Measurements from ENCODE around the gene SVOPL. TPM values are rescaled to one million over a fixed set of nuclear protein-coding genes. Genes with fewer than 3 reads are reported as not detected.

SVOPL gene
- polyA plus RNA-seq, 1 of the 3 experiments (the other 2 are of a cell fraction), result not detected

- 94% methylated on average over 4 of the region's 4 CpGs for WGBS (ENCODE audit: low lambda C conversion rate)
- Histone ChIP-seq H3K9me2 (no peaks in the 10 kb centered on the region), H3K9ac (no peak overlapping the region), H3K4me3 (ENCODE audit: low read depth in 2 of 2, low read length in 1 of 2) (no peak overlapping the region), H2AFZ (ENCODE audit: low read depth) (no peak overlapping the region), H4K20me1 (ENCODE audit: insufficient read depth) (no peaks in the 10 kb centered on the region), H3K27ac (ENCODE audit: low read depth in 2 of 2, low read length in 1 of 2) (no peak overlapping the region), H3K36me3 (replicated peaks in 1 of 2; ENCODE audit: control insufficient read depth in 1 of 2, insufficient read depth in 2 of 2, low read length in 1 of 2) (peaks cover 31 to 33% of the 10 kb centered on the region in 2 experiments), H3K79me2 (ENCODE audit: insufficient read depth) (no peaks in the 10 kb centered on the region), H3K9me3 (no peaks in the 10 kb centered on the region), H3K4me1 (ENCODE audit: control insufficient read depth in 1 of 2, insufficient read depth in 2 of 2, low read depth in 1 of 2, low read length in 1 of 2) (no peaks in the 10 kb centered on the region), H3F3A (replicated peaks; ENCODE audit: insufficient read depth) (no peaks in the 10 kb centered on the region), H3K4me2 (no peak overlapping the region), H3K27me3 (ENCODE audit: insufficient read depth) (no peaks in the 10 kb centered on the region)
- ChIA-PET POLR2A (no interaction called here), CTCF (interaction anchor here (1.0 kb wide), 1 partner anchor 12 kb away, joined by 3 read pairs; no protein-coding TSS in a partner anchor)
- DNase-seq, result no peak
- TF ChIP-seq SIN3A (IDR thresholded peaks at IDR 0.05; ENCODE audit: borderline replicate concordance, low read depth, low read length) (no peak), FOSL2 (IDR thresholded peaks at IDR 0.05; ENCODE audit: borderline replicate concordance, low read depth) (no peak), RCOR1 (IDR thresholded peaks at IDR 0.05; ENCODE audit: low read length) (no peak), EZH2phosphoT487 (IDR thresholded peaks at IDR 0.05; ENCODE audit: borderline replicate concordance, low read depth) (no peak), ELF1 (IDR thresholded peaks at IDR 0.05) (no peak), RXRA (IDR thresholded peaks at IDR 0.05; ENCODE audit: borderline replicate concordance, low read depth) (no peak)
Observed at GRCh38 chr7:138587485-138587884, 113.7 kb downstream of the SVOPL start.

GRCh38 chr7:138585283-138585993 lies 115.7 kb downstream of the SVOPL start:
- CTCF ChIA-PET, result interaction anchor here (0.9 to 3.7 kb wide), 2 partner anchors 11 to 154 kb away, joined by 3 to 12 read pairs; no protein-coding TSS in a partner anchor
- Histone ChIP-seq H3K4me1 (ENCODE audit: control insufficient read depth in 1 of 2, insufficient read depth in 2 of 2, low read depth in 1 of 2, low read length in 1 of 2) (no peaks in the 10 kb centered on the region), H3K79me2 (ENCODE audit: insufficient read depth) (no peaks in the 10 kb centered on the region), H3K36me3 (replicated peaks in 1 of 2; ENCODE audit: control insufficient read depth in 1 of 2, insufficient read depth in 2 of 2, low read length in 1 of 2) (peaks cover 47 to 48% of the 10 kb centered on the region in 2 experiments), H3K4me2 (no peak overlapping the region), H3F3A (replicated peaks; ENCODE audit: insufficient read depth) (no peaks in the 10 kb centered on the region), H3K9me2 (no peaks in the 10 kb centered on the region), H3K9ac (no peak overlapping the region), H3K27me3 (ENCODE audit: insufficient read depth) (no peaks in the 10 kb centered on the region), H2AFZ (ENCODE audit: low read depth) (no peak overlapping the region), H3K9me3 (no peaks in the 10 kb centered on the region), H4K20me1 (ENCODE audit: insufficient read depth) (no peaks in the 10 kb centered on the region), H3K27ac (ENCODE audit: low read depth in 2 of 2, low read length in 1 of 2) (no peak overlapping the region), H3K4me3 (ENCODE audit: low read depth in 2 of 2, low read length in 1 of 2) (no peak overlapping the region)
- WGBS (ENCODE audit: low lambda C conversion rate), result 80% methylated on average over 5 of the region's 5 CpGs
- DNase-seq, result no peak
- POLR2A ChIA-PET, result no interaction called here
- TF ChIP-seq RAD21 (IDR thresholded peaks at IDR 0.05; ENCODE audit: low read length) (no peak), NFIC (IDR thresholded peaks at IDR 0.05; ENCODE audit: borderline replicate concordance) (no peak), POLR2AphosphoS5 (IDR thresholded peaks at IDR 0.05; ENCODE audit: low read depth, low read length) (no peak), CHD2 (IDR thresholded peaks at IDR 0.05; ENCODE audit: low read length, partially characterized antibody) (no peak), TEAD4 (IDR thresholded peaks at IDR 0.05; ENCODE audit: borderline replicate concordance, insufficient read depth) (no peak), REST (IDR thresholded peaks at IDR 0.05; ENCODE audit: low read depth, low read length) (no peak), MXI1 (IDR thresholded peaks at IDR 0.05; ENCODE audit: low read depth, low read length) (no peak), JUND (IDR thresholded peaks at IDR 0.05) (no peak)
